Measurements from ENCODE around the gene PDE3A.
"Not testable (repeated sequence)": the region's sequence is repeated elsewhere in the genome, so short reads cannot be mapped to it uniquely, and the experiment has no call there.

Gene PDE3A

DNA sequence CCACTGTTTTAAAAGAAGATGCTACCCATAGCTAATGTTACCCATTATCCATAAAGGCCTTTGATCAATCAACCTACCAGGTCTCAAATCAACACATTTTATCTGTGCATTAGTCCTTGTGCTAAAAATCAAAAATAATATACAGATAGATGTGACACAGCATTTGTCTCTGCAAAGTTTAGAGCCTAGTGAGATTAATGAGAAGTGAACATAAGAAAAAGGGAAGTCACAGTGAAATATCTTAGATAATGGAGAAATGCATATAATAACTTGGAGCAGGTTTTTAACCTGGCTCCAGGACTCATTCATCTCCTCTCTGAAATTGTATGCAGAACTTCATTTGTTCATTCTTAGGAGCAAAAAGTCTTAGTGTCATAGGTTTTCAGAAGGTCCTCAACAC lies 7.2 kb downstream of the PDE3A start:
- DNase-seq: no peak

DNA sequence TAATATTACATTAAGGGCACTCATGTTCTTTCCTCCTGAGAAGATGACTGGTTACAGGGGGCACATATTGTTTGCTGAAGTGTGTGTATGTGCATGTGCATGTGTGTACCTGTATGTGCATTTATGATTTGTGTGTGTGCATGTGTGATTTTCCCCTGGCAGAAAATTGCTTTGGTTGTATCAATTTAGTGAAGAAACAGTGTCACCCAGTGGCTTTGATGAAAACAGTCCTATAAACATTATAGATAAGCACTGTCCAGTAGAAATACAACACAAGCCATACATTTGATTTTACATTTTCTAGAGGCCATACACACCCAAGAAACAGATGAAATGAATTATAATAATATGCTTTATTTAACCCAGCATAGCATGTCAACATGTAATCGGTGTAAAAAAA lies 8.6 kb downstream of the PDE3A start:
- DNase-seq: no peak

DNA sequence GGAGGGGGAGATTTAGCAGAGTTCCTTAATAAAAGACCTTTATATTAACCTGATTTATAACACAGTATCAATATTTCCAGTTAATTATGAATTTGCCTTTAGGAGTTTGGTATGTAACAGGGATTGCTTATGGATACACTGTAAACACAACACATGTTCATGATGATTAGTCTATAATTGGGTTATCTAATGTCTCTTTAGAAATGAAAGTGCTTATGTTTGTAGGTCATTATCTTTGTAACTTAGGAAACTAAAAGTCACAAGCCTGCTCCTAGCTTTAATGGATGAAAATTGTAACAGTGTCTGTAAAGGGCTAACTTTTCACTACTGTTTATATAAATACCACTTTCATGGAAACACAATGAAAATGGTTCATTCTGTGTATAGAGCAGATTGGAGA lies 9.4 kb downstream of the PDE3A start:
- DNase-seq: no peak

DNA sequence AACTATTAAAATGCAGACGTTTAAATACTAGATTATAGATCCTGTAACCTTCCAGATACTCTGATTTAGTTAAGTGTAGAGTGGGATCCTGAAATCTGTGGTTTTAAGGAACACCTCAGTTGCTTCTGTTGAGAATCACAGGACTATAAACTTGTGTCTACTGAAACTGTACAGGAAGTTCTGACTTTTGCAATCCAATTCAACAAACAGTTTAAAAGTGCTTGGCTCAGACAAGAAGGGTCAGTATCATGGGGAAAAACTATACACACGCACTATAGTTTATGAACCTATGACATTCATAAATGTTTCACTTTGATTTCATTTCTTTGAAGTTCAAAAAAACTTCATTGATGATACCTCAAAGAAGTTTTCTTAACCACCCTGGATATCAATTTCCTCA lies 13.8 kb downstream of the PDE3A start:
- no peak for DNase-seq

DNA sequence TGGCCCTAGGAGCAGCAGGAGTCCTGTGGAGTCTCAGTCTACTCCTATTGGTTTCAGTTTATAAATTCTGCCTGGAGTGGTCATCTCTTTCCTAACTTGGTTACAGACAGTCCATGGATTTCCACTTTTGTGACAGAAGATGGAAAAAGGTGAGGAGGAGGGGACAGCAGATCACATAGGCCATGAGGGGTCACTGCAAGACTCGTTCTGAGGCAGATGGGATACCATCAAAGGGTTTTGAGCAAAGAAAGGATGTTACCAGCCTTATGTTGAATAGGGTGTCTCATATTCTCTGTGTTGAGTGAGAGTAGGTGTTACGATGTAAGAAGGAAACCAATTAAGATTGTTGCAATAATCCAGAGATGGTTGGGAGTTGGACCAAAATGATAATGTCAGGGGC lies 15.3 kb downstream of the PDE3A start:
- no peak for DNase-seq

DNA sequence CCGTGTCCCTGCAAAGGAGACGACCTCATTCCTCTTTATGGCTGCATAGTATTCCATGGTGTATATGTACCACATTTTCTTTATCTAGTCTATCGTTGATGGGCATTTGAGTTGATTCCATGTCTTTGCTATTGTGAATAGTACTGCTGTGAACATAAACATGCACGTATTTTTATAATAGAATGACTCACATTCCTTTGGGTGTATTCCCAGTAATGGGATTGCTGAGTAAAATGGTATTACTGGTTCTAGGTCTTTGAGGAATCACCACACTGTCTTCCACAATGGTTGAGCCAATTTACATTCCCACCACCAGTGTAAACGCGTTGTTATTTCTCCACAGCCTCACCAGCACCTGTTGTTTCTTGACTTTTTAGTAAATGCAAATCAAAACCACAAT lies 16.5 kb downstream of the PDE3A start:
- DNase-seq: not testable (repeated sequence)

DNA sequence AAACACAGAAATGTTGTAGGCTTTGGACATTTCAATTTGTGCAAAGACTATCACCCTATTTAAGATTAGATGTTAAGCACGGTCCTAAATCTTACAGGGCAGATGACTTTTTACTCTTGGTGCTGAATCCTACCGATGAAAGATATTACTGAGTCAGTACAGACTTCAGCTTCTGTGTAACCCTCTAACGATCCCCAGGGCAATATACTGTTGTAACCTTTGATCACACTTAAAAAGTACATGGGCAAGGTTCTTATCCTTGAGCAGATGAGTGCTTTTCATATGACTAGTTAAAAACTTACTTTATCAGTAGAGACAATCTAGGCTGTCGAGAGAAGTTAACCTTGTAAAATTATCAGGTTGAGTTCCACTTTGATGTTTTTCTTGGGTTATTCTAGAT lies 22.5 kb downstream of the PDE3A start:
- DNase-seq: no peak

DNA sequence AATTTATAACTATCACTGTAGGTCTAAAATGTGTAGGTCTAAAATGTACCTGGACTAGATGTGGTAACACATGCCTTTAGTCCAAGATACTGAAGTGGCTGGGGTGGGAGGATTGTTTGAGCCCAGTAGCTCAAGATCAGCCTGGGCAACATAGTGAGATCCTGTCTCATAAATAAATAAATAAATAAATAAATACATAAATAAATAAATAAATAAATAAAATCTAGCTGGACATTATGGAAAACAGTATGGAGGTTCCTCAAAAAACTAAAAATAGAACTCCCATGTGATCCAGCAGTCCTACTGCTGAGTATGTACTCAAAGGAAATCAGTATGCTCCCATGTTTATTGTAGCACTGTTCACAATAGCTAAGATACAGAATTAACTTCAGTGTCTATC lies 24.0 kb downstream of the PDE3A start:
- DNase-seq: no peak

DNA sequence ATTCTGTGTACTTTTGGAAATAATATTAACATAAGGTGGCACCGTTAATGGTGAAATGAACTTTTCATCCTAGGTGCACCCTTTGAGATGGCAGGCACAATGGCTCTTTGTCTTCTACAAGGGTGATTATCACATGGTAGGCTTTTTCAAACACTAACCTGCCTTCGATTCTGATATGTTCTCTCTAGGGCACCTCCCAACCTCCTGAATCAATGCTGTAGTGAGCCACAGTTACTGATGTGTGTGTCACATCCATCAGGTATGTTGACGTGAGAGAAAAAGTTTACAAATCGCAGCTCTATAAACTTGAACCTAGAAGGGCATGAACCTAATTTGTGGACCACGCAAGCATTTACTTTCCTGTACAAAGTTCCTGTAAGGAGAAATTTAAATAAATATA lies 25.4 kb downstream of the PDE3A start:
- DNase-seq: no peak

DNA sequence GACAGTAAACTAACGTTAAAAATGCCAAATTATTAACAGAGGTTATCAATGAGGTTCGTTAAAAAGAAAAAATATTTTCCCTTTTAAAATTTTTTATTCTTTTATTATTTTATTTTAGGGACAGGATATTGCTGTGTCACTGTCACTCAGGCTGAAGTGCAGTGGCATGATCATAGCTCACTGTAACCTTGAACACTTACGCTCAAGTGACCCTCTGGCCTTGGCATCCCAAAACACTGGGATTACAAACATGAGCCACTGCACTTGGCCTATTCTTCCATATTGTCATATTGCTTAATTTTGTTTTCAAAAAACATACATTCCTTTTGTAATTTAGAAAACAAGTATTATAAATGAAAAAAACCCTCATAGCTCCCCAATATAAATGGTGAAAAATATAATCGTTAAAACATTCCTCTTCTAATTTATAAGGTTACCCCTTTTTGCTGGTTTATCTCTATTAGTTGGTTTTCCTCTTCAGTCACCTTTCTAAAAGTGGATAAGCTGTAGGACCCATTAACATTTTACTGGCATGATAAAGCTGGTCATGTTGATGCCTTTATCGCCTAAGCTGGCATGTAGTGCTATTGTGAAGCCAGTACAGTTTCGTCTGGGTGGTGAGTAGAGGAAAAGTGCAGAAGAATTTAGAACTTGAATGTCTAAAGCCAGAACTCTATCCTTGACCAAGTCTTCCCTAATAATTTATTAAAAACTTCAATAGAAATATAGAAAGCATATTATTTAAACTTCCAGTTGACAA lies 27.6 kb downstream of the PDE3A start:
- no peak for DNase-seq

DNA sequence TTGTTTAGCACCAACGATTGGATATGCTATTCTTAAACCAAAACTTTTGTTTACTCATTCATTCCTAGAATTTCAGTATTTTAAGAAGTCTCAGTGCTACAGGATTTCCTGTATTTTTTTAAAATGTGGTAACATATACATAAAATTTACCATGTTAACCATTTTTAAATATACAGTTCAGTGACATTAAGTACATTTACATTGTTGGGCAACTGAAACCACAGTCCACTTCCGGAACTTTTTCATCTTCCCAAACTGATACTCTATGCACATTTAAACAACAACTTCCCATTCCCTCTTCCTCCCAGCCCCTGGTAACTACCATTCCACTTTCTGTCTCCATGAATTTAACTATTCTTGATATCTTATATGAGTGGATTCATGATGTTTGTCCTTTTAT lies 30.3 kb downstream of the PDE3A start:
- DNase-seq: no peak

DNA sequence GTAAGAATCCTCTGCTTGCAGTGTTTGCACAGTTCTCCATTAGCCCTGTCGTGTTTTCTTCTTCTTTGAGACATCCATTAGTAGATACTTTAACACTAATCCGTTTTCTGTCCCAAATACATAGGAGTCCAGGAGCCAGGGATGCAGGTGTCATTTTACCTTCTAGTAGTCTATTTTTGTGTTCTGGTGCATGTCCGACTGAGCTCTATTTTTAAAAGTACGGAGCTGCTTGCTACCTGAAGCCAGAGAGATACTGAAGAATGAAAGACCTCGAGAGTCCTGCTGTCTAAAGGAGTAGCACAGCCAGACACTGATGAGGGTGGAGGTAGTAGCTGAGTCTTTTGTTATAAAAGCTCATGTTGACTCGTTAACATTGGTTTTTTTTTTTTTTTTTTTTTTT lies 31.7 kb downstream of the PDE3A start:
- DNase-seq: no peak

DNA sequence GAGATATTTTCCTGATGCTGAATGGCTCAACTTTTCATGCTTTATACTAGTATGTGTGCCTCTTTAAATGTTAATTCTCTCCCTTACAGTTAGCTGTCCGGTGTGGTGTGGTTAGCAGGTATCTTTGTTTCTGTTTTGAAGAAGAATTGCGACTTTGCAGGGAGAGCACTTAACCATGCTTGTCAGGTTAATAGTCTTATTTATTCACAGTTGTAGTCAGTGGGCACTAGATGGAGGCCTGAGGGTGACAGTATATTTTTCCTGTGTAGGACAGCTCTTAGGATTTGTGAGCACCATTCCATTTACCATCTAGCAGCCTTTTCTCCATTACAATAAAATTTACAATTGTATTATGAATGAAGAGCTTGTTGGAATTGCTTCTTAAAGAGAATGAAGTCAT lies 34.9 kb downstream of the PDE3A start:
- DNase-seq: no peak

DNA sequence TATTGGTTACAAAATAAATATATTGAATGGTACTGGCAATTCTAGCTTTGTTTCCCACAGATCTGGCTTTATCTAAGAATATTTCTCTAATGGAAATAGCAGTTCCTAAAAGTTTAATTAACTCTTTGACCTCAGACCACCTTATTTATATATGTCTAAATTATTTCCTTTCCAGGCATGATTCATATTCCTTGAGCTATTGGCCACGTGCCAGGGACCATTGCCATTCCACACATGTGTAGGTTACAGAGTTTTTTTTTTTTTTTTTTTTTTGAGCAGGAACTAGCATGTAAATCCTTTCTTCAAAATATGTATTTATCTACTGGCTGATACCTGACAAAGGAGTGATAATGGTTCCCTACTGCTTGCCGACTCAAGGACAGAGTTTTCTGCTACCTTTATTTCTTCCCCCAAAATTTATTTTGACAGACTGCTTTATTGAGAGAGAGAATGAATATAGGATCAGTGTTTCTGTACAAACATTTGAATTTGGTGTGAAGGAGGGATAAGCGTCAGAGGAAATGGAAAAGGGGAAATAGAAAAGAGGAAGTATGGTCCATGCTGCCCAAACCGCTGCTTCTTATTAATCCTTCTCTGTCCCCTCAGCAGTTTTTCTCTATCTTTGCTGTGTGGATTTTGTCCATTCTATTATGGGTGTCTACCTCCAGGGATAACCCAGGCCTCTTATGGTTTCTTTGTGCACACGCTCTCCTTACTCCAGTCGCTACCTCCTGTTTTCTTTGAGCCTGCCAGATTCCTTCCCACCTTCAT lies 36.4 kb downstream of the PDE3A start:
- DNase-seq: no peak

DNA sequence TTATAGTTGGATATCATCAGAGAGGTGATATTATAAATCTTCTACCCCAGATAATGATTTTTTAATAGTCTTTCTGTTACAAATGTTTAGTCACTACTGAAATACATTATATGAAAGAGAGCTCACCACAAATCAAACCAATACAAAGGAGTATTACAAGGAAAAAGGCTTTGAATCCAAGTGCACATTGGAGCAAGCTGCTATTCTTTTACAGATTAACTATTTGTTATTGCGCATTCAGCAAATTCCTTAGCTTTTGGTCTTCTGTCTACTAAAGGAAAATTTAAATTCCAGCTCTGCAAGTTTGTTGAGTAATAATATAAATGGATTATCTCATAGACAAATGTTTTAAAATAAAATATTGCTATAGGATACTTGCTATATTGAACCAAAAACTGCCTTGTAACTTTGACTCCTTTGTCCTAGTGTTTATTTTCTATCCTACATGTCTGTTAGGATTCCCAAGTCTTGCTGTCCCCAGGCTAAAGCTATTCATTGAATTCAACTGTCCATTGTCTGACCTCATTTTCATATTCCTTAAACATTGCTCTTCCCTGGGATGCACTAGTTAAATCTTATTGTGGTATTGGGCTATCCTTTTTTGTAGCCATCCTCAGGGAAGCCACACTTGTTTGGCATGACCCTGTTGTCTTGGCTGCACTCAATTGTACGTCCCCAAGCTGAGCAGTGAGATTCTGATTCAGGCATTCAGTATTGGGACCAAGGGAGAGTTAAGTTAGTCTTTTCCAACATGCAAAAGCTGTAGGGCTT lies 41.5 kb downstream of the PDE3A start:
- no peak for DNase-seq

DNA sequence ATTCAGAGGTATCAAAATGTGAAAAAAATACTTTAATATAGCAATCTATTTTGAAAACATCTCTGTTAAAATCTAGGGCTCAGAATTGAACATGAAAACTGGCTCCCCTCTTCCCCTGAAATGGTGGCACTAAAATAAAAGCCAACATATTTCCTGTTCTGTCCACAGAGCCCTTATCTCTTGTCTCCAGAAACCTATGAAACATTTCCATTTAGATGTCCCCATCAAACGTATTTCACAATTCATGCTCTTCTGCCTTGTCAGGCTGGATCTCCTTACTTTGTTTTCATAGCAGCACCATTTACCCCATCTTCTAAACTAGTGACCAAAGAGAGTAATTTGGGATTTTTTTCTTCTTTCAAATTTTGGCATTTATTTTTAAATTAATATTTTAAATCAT lies 42.4 kb downstream of the PDE3A start:
- no peak for DNase-seq

DNA sequence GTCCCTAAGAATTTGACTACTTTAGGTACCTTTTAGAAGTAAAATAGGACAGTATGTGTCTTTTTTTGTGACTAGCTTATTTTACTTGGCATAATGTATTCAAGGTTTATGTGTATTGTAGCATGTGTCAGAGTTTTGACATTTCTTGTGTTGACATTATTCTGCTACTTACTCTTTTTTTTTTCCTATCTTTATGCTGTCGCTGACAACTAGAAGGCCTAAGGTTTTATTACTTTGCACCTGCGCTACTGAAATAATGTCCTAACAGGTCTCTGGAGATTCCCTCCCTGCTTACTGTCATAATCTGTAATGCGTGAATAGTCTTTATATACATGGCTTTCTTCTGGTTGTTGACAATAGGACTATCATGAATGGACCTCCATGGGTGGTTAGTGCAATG lies 43.0 kb downstream of the PDE3A start:
- DNase-seq: no peak

DNA sequence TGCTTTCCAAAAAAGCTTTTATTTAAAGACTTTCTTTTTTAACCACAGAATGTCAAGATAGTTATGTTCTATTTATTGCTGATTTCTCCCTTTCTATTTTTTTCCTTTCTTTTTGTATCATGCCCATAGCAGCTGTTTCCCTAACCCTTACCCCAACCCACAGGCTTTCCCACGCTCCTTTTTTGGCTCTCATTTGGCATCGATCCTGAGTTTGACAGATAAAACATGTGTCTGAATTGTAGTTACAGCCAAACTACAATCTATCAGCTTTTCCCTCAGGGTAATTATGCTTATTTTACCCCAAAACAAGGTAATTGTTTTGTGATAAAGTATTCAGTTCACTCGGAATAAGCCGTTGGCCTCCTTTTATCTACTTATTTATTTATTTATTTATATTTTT lies 46.7 kb downstream of the PDE3A start:
- DNase-seq: no peak

DNA sequence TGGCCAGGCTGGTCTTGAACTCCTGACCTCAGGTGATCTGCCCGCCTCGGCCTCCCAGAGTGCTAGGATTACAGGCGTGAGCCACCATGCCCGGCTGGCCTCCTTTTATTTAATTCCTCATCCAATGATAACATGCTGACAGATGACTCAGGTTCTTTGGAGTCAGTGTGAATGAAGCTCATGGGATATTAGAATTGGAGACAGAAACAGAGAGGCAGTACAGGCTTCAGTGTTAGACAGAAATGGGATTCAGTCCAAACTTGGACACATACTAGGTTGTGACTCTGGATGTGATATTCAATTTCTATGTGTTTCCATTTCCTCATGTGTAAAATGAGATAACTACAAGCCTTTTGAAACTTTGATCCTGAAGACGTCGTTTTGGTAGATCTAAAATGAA lies 47.3 kb downstream of the PDE3A start:
- no peak for DNase-seq

DNA sequence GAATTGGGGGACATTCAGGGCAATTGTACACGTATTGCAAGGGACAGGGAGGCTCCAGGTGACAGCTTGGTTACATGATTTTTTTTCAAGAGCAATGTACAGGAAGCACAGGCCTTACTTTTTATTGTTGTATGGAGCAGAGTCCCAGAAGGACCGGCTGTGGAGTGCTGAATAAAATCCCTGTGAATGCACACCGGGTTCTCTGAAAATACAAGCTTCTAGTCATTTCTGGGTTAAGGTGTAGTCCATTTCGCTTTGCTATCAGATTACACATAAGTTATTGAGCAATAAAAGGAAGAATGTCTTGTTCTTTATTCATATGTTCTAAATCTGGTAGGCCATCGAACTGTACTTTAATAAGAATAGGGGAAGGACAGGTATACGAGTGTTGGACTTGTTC lies 52.2 kb downstream of the PDE3A start:
- no peak for DNase-seq

DNA sequence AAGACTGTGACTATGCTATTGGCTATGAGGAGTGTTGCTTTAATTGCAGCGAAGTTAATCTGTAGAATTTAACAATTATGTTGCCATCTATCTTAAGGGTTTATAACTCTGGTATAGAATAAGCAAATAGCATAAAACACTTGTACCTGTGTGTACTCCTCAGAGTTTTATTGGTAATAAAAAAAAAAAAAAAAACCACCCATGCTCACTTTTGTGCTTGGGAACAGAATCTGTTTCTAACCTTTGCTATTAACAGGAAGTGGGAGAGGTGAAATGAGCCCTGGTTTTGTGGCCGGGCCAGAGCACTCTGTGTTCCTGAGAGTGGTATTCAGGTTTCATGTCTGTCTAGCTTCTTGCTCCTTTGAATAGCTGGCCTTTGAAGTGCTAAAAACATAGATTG lies 53.1 kb downstream of the PDE3A start:
- DNase-seq: no peak

DNA sequence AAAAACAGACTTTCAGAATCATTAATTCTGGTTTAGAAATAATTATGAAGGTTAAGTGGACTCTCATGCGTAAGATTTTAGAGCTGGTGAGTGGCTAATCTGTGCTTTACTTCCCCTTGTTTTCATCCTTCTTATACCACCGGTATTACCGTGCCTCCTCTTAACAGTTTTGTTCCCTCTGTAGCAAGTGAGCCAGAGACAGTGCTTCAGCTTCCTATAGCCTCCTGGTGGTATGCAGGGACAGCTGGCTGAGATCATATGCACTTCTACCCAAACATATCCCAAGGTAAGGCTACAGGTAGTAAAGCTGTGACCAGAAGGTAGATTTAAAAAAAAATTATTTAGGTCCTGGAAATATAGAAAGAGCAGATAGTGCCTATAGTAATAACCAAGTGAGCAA lies 55.2 kb downstream of the PDE3A start:
- no peak for DNase-seq

DNA sequence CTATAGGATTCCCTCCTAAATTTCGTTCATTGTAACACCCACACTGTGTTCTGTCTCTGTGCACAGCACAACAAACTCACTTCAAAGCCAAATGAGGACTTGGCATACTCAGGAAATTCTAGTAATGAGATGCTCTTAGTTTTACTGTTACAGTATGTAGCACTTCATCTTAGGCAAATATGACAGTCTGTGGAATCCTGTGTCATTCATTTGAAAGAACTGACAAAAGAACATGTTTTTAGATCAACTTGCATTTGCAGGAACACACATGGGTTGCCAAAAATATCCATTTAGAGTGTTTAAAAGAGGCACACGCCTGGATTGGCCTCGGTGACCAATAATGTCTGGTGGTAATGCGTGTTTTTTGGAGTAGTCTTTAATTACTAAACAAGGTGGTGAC lies 56.5 kb downstream of the PDE3A start:
- DNase-seq: no peak

DNA sequence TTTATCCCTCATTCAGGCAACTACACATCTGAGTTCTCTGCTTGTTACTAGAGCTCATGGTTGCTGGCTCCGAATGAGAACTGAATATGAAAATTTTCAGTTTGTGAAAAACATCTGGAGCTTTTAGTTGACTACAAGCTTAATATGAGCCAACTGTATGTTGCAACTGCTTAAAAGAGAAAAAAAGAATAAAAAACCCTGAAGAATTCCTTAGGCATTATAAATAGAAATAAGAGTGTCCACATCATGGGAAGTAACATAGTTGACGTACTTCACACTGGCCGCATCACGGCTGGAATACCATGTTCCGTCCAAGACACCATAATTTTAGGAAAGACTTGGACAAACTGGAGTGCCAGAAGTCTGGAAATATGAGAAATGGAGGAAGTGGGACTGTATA lies 57.9 kb downstream of the PDE3A start:
- DNase-seq: no peak
